Skeletal muscle cell (primary cell): Measurements from ENCODE around the gene IL1RL2.

Experiments
- DNase-seq: peaks from one replicate; pipeline ENCODE4 v3.0.0-alpha.2; 2010; ENCODE audit warnings: low read depth
- H3K4me3 ChIP-seq: 2 replicates; pipeline ENCODE4 v1.5.1; 2011; ENCODE audit warnings: low read depth, mild to moderate bottlenecking, control low read depth, low read length, moderate library complexity

Gene IL1RL2

GRCh38 chr2:102155703-102156515 is 30.9 kb upstream of the IL1RL2 start:
- no peak overlapping the region for H3K4me3 ChIP-seq
- no peak for DNase-seq

GRCh38 chr2:102158011-102158755 is 28.6 kb upstream of the IL1RL2 start:
- DNase-seq, result no peak
- H3K4me3 ChIP-seq, result no peak overlapping the region

GRCh38 chr2:102159295-102159694 is 27.5 kb upstream of the IL1RL2 start:
- no peak overlapping the region for H3K4me3 ChIP-seq
- DNase-seq, result no peak

GRCh38 chr2:102166189-102166845 is 20.5 kb upstream of the IL1RL2 start:
- H3K4me3 ChIP-seq, result no peak overlapping the region
- DNase-seq, result no peak

- DNase-seq, result no peak
- no peak overlapping the region for H3K4me3 ChIP-seq
Measured at GRCh38 chr2:102168026-102168771, 18.6 kb upstream of the IL1RL2 start.

GRCh38 chr2:102171946-102172345 is 14.9 kb upstream of the IL1RL2 start:
- H3K4me3 ChIP-seq, result no peak overlapping the region
- DNase-seq, result no peak

- DNase-seq, result no peak
- H3K4me3 ChIP-seq, result no peak overlapping the region
Measured at GRCh38 chr2:102172745-102173144, 14.1 kb upstream of the IL1RL2 start.

GRCh38 chr2:102176172-102176571 is 10.7 kb upstream of the IL1RL2 start:
- DNase-seq, result no peak
- no peak overlapping the region for H3K4me3 ChIP-seq

- H3K4me3 ChIP-seq, result no peak overlapping the region
Measured at GRCh38 chr2:102177814-102178478, 8.9 kb upstream of the IL1RL2 start.

GRCh38 chr2:102179061-102179460 is 7.8 kb upstream of the IL1RL2 start:
- no peak for DNase-seq
- no peak overlapping the region for H3K4me3 ChIP-seq

More at GRCh38 chr2:102177814-102178478, 8.9 kb upstream of the IL1RL2 start:
- no peak for DNase-seq

- no peak overlapping the region for H3K4me3 ChIP-seq
- DNase-seq, result no peak
Measured at GRCh38 chr2:102179788-102180686, 6.8 kb upstream of the IL1RL2 start.

- no peak overlapping the region for H3K4me3 ChIP-seq
- no peak for DNase-seq
Measured at GRCh38 chr2:102180687-102180999, 6.2 kb upstream of the IL1RL2 start.

- DNase-seq, result no peak
Measured at GRCh38 chr2:102181376-102181775, 5.4 kb upstream of the IL1RL2 start.

GRCh38 chr2:102181919-102182635 is 4.7 kb upstream of the IL1RL2 start:
- no peak overlapping the region for H3K4me3 ChIP-seq
- DNase-seq, result no peak

More at GRCh38 chr2:102181376-102181775, 5.4 kb upstream of the IL1RL2 start:
- H3K4me3 ChIP-seq, result no peak overlapping the region

GRCh38 chr2:102184018-102184417 is 2.8 kb upstream of the IL1RL2 start:
- no peak overlapping the region for H3K4me3 ChIP-seq
- no peak for DNase-seq

GRCh38 chr2:102184568-102184967 is 2.3 kb upstream of the IL1RL2 start:
- no peak overlapping the region for H3K4me3 ChIP-seq

GRCh38 chr2:102185347-102185746 is 1.5 kb upstream of the IL1RL2 start:
- no peak for DNase-seq
- H3K4me3 ChIP-seq, result no peak overlapping the region

More at GRCh38 chr2:102184568-102184967, 2.3 kb upstream of the IL1RL2 start:
- DNase-seq, result no peak
